ENCODE results near the gene UPF1. TPM values are rescaled to one million over a fixed set of nuclear protein-coding genes. Genes with fewer than 3 reads are reported as not detected.
A peak's percentile ranks its signal among the peaks of the same experiment; 100 is the strongest.

Gene UPF1
- polyA plus RNA-seq (2013, experiment 1 of 2): 33.7 TPM
- 31.9 TPM for polyA plus RNA-seq (2013, experiment 2 of 2)

- H3K4me1 ChIP-seq (ENCODE audit: control insufficient read depth, insufficient read depth, low read length, poor library complexity, severe bottlenecking): peaks cover 15% of the 10 kb centered on the region
- H3K27ac ChIP-seq (ENCODE audit: low read depth, low read length, severe bottlenecking): peak within 1 kb of the TSS; percentile 62
- peak within 1 kb of the TSS; percentile 79 for H3K4me3 ChIP-seq (ENCODE audit: extremely low read depth, insufficient read depth, low read length, poor library complexity, severe bottlenecking)
- H3K36me3 ChIP-seq (ENCODE audit: control insufficient read depth, insufficient read depth, low read length): peaks cover 34% of the 10 kb centered on the region
- WGBS, 2 experiments (ENCODE audit: insufficient coverage in 2 of 2): 1 to 3% methylated on average over 78 to 91 of the region's 96 CpGs
- peaks cover 7% of the 10 kb centered on the region for H3K9me3 ChIP-seq (ENCODE audit: control insufficient read depth, low read length)
Observed at GRCh38 chr19:18831524-18832305, at the start of gene UPF1. Gene UPF1, plus strand, starts transcription at chr19:18831959. Its CDS starts 251 bp downstream, at chr19:18832210.

- Histone ChIP-seq H3K36me3 (ENCODE audit: control insufficient read depth, insufficient read depth, low read length) (no peaks in the 10 kb centered on the region), H3K4me3 (ENCODE audit: extremely low read depth, insufficient read depth, low read length, poor library complexity, severe bottlenecking) (no peak overlapping the region), H3K4me1 (ENCODE audit: control insufficient read depth, insufficient read depth, low read length, poor library complexity, severe bottlenecking) (peaks cover 4% of the 10 kb centered on the region), H3K9me3 (ENCODE audit: control insufficient read depth, low read length) (no peaks in the 10 kb centered on the region), H3K27ac (ENCODE audit: low read depth, low read length, severe bottlenecking) (no peak overlapping the region)
- WGBS, 2 experiments (ENCODE audit: insufficient coverage in 2 of 2): 87% methylated on average over 15 to 16 of the region's 22 CpGs
Observed at GRCh38 chr19:18782559-18783225, 49.1 kb upstream of the UPF1 start.

DNA sequence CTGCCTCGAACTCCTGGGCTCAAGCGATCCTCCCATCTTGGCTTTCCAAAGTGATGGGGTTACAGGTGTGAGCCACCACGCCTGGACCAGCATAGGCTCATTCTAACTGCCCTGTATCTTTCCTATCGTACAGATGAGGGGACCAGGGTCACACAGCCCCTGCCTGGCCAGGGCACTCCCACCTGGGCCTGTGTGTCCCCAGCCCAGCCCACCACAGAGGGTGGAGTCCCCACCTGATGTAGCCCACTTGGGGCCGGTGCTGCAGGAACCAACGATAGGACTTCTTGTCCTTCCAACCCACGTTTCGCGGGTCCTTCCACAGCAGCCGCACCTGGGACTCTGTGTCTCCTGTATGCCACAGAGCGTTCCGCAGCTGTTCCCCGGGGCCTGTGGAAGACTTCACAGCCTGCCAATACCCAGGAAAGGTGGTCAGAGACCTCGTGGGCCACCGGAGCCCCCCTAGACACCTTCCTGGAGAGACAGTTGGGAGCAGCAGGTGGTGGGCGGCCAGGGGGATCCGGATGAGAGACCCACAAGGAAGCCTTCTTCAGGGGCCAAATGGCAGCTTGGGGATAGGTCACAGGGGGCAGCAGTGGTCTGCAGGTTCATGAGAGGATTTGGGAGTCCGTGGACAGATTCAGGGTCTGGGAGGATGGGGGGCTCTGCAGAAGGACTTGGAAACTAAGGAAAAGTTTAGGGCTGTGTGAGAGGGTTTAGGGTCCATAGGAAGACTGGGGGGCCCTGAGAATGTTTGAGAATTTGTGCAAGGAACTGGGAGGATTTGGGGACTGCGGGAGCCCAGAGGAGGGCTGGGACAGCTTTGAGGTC is 47.6 kb upstream of the UPF1 start:
- Histone ChIP-seq H3K4me3 (ENCODE audit: extremely low read depth, insufficient read depth, low read length, poor library complexity, severe bottlenecking) (no peak overlapping the region), H3K9me3 (ENCODE audit: control insufficient read depth, low read length) (no peaks in the 10 kb centered on the region), H3K4me1 (ENCODE audit: control insufficient read depth, insufficient read depth, low read length, poor library complexity, severe bottlenecking) (peaks cover 4% of the 10 kb centered on the region), H3K36me3 (ENCODE audit: control insufficient read depth, insufficient read depth, low read length) (no peaks in the 10 kb centered on the region), H3K27ac (ENCODE audit: low read depth, low read length, severe bottlenecking) (no peak overlapping the region)
- WGBS, 2 experiments (ENCODE audit: insufficient coverage in 2 of 2): 80 to 89% methylated on average over 18 to 19 of the region's 19 CpGs

GRCh38 chr19:18784786-18785120 is 47.0 kb upstream of the UPF1 start:
- 81 to 83% methylated on average over 16 of the region's 16 CpGs for WGBS, 2 experiments (ENCODE audit: insufficient coverage in 2 of 2)
- Histone ChIP-seq H3K4me3 (ENCODE audit: extremely low read depth, insufficient read depth, low read length, poor library complexity, severe bottlenecking) (no peak overlapping the region), H3K9me3 (ENCODE audit: control insufficient read depth, low read length) (no peaks in the 10 kb centered on the region), H3K36me3 (ENCODE audit: control insufficient read depth, insufficient read depth, low read length) (no peaks in the 10 kb centered on the region), H3K4me1 (ENCODE audit: control insufficient read depth, insufficient read depth, low read length, poor library complexity, severe bottlenecking) (peaks cover 4% of the 10 kb centered on the region), H3K27ac (ENCODE audit: low read depth, low read length, severe bottlenecking) (no peak overlapping the region)

- 15 to 16% methylated on average over 37 to 55 of the region's 65 CpGs for WGBS, 2 experiments (ENCODE audit: insufficient coverage in 2 of 2)
- Histone ChIP-seq H3K4me1 (ENCODE audit: control insufficient read depth, insufficient read depth, low read length, poor library complexity, severe bottlenecking) (peaks cover 4% of the 10 kb centered on the region), H3K9me3 (ENCODE audit: control insufficient read depth, low read length) (no peaks in the 10 kb centered on the region), H3K4me3 (ENCODE audit: extremely low read depth, insufficient read depth, low read length, poor library complexity, severe bottlenecking) (no peak overlapping the region), H3K36me3 (ENCODE audit: control insufficient read depth, insufficient read depth, low read length) (no peaks in the 10 kb centered on the region), H3K27ac (ENCODE audit: low read depth, low read length, severe bottlenecking) (no peak overlapping the region)
Observed at GRCh38 chr19:18785179-18786124, 46.3 kb upstream of the UPF1 start.

DNA sequence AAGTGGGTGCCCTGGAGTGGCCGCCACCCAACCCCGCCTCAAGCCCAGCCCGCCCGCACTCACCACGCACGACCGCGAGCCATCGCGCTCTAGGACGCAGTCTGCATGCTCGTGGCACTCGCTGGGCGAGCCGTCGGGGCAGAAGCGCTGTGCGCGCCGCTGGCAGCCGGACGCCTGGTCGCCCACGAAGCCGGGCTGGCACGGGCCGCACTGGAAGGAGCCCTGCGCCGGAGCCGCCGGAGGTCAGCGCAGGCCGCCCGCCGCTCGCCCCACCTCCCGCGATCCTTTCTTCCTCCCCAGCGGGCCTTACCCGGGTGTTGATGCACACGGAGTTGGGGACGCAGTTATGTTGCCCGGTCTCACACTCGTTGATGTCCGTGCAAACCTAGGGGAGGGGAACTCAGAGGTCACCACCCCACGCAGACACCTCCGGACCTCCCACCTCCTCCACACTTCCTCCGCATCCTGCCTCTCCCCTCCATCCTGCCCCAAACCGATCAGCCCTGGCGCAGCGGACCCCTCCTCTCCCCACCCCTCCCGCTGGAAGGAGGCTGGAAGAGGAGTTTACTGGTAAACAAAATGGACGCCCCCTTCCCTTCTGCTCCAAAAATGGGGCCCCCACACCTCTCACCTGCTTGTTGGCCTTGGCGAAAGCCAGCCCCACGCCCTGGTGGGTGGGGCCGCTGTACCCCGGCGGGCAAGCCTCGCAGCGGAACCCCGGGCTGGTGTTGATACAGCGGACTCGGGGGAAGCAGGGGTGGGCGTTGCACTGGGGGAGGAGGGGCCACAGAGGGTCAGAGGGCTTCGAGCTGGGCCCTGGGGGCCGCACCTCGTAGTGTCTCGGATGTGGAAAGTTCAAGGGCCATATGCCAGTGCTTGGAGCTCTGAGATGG is 43.0 kb upstream of the UPF1 start:
- Histone ChIP-seq H3K36me3 (ENCODE audit: control insufficient read depth, insufficient read depth, low read length) (no peaks in the 10 kb centered on the region), H3K4me1 (ENCODE audit: control insufficient read depth, insufficient read depth, low read length, poor library complexity, severe bottlenecking) (peaks cover 4% of the 10 kb centered on the region), H3K4me3 (ENCODE audit: extremely low read depth, insufficient read depth, low read length, poor library complexity, severe bottlenecking) (no peak overlapping the region), H3K27ac (ENCODE audit: low read depth, low read length, severe bottlenecking) (no peak overlapping the region), H3K9me3 (ENCODE audit: control insufficient read depth, low read length) (no peaks in the 10 kb centered on the region)
- 4 to 5% methylated on average over 40 to 57 of the region's 68 CpGs for WGBS, 2 experiments (ENCODE audit: insufficient coverage in 2 of 2)

GRCh38 chr19:18789422-18789869 is 42.3 kb upstream of the UPF1 start:
- Histone ChIP-seq H3K4me1 (ENCODE audit: control insufficient read depth, insufficient read depth, low read length, poor library complexity, severe bottlenecking) (peaks cover 4% of the 10 kb centered on the region), H3K27ac (ENCODE audit: low read depth, low read length, severe bottlenecking) (no peak overlapping the region), H3K9me3 (ENCODE audit: control insufficient read depth, low read length) (no peaks in the 10 kb centered on the region), H3K36me3 (ENCODE audit: control insufficient read depth, insufficient read depth, low read length) (no peaks in the 10 kb centered on the region), H3K4me3 (ENCODE audit: extremely low read depth, insufficient read depth, low read length, poor library complexity, severe bottlenecking) (no peak overlapping the region)
- WGBS, 2 experiments (ENCODE audit: insufficient coverage in 2 of 2): 5 to 6% methylated on average over 22 to 27 of the region's 38 CpGs

- Histone ChIP-seq H3K9me3 (ENCODE audit: control insufficient read depth, low read length) (no peaks in the 10 kb centered on the region), H3K36me3 (ENCODE audit: control insufficient read depth, insufficient read depth, low read length) (no peaks in the 10 kb centered on the region), H3K4me3 (ENCODE audit: extremely low read depth, insufficient read depth, low read length, poor library complexity, severe bottlenecking) (peak overlapping the region; percentile 1), H3K4me1 (ENCODE audit: control insufficient read depth, insufficient read depth, low read length, poor library complexity, severe bottlenecking) (peaks cover 4% of the 10 kb centered on the region), H3K27ac (ENCODE audit: low read depth, low read length, severe bottlenecking) (no peak overlapping the region)
- 1 to 2% methylated on average over 29 to 40 of the region's 65 CpGs for WGBS, 2 experiments (ENCODE audit: insufficient coverage in 2 of 2)
Observed at GRCh38 chr19:18789883-18790565, 41.7 kb upstream of the UPF1 start.
